ENCODE results near the gene PBOV1. TPM values are rescaled to one million over a fixed set of nuclear protein-coding genes. Genes with fewer than 3 reads are reported as not detected.

Gene PBOV1
- total RNA-seq, 1 donor from 2014 or later = 2.2 TPM

DNA sequence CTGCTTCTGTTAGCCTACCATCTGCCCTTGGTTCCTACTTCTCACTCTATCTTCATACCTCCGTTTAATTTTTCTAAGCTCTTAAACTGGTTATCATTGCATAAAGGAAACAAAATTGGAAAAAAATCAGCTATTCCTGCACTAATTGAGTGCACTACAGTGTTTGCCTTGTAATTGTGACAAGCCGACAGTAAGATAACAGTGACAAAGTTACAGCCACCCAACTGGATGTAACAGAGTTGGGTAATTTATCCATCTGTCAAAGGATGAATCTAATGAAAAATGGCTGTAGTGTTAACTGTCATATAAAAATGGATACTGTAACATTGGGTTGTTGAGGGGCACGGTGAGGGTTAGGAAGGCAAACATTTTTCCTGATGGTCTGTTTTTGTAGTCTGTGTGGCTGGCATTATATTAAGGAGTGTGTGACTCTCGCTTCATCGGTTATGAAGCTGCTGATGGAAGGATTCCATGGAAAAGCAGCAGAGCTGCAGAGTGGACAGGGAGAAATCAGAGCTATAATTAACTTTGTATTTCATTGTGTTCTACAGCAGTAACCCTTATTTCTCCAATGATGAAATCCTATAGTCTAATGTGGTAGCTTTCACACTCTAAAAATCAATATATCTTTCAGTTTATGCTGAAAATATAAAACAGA lies 12.7 kb downstream of the PBOV1 start:
- DNase-seq (ENCODE audit: low spot score) = no peak

DNA sequence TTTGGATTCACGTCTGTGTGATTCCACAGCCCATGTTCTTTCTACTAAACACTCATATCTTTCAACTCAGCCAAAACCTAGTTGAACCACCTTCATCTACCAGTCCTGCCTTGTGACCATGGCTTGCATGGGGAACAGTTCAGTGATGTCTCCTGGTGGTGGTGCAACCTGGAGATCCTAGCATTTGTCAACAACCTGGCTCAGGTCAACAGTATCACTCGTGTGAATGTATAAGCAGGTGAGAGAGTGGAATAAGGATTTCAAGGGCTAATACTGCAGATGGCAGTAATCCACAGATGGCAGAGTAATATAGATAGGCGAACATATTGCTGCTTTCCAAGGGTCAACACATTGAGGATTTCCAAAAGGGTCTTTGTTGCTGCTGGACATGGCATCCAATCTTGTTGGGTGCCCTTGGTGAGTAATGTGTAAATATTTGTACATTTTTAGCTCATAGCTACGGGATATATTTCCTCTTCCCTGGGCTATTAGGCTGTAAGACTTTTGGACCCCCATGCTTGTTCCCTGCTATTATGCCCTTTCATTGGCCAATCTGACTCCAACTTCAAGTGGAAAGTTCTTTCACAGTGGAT lies 13.4 kb downstream of the PBOV1 start:
- no peak for DNase-seq (ENCODE audit: low spot score)

DNA sequence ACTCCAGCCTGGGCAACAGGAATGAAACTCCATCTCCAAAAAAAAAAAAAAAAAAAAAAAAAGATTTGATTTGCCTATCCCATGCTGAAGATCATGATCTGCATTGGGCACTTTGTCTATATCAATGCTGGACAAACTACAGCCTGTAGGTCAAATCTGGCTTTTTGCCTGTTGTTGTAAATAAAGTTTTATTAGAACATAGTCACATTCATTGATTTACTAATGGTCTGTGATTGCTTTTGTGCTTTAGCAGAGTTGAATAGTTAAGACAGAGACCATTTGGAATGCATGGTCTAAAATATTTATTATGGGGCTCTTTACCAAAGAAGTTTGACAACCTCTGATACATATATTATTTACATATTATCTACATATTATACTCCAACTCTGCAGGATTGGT lies 14.0 kb downstream of the PBOV1 start:
- no peak for DNase-seq (ENCODE audit: low spot score)

DNA sequence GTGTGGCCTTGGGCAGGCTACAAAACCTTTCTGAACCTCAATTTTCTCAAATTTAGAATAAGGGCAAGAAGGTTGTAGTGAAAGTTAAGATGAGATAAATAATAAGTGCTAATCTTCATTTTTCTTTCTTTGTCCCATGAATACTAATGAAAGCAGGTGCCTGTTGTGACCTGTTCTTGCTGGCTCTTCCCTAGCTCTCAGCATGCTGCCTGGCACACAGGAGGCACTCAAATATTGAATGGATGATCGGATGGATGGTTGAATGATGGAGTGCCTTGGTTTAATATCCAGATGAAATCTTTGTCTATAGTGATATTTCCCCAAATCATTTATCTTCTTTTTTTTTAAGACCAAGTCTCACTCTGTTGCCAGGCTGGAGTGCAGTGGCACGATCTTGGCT lies 15.0 kb downstream of the PBOV1 start:
- DNase-seq (ENCODE audit: low spot score) = no peak

DNA sequence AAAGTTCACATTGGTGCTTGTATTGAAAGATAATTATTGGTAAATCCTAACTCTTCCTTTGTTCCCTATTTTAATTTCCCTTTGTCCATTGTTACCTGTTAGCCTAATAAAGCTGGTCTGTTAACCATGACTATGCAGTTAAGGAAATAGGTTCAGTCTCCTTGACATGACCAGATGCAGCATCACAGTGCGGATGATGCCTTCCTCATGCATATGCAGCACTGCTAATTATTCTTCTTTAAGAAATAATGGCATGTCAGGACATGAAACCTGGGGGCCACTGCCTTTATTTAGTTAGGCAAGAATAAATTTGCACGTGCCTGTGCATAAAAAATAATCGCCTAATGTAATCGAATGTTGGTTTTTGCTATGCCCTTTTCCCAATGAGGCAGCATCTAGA lies 16.5 kb downstream of the PBOV1 start:
- DNase-seq (ENCODE audit: low spot score) = no peak

DNA sequence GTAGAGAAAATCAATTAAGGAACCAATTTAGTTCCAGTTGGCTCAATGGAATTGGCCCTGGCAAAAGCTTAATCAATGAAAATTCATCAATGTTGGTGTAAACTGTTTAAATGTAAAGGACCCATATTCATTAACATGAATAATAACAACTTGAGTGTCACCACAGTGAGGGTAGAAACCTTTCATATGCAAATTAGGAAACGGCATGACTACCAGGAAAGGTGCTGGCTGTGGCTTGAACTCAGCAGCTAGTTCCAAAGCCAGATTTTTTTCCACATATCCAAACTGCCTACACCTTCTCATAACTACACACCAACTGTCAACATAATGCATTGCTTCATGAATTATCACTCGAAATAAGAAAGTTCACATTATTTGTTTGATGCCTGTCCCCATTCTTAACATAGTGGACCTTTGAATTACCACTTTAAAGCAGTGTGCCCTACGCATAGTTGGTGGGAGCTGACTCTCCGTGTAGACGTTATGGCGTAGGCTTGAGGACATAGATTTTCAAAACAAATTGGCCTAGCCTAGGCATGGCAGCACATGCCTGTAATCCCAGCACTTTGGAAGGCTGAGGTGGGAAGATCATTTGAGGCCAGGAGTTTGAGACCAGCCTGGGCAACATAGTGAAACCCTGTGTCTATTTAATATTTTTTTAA lies 19.7 kb downstream of the PBOV1 start:
- no peak for DNase-seq (ENCODE audit: low spot score)

DNA sequence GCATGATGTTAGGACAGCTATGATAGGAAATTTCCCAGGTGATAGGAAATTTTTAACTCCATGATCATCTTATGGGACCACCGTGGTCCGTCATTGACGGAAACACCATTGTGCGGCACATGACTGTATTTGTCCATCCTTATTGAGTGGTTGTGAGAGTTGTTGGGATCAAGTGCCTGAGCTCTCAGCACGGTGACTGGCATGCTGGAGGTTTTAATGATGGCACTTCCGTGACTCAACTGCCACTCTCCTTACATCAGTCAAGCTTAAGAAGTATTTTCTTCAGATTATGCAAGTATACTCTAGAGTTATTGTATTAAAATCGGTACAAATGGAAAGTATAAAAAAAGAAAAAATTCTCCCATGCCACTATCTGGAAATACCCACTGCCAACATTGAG lies 20.7 kb downstream of the PBOV1 start:
- DNase-seq (ENCODE audit: low spot score) = no peak

DNA sequence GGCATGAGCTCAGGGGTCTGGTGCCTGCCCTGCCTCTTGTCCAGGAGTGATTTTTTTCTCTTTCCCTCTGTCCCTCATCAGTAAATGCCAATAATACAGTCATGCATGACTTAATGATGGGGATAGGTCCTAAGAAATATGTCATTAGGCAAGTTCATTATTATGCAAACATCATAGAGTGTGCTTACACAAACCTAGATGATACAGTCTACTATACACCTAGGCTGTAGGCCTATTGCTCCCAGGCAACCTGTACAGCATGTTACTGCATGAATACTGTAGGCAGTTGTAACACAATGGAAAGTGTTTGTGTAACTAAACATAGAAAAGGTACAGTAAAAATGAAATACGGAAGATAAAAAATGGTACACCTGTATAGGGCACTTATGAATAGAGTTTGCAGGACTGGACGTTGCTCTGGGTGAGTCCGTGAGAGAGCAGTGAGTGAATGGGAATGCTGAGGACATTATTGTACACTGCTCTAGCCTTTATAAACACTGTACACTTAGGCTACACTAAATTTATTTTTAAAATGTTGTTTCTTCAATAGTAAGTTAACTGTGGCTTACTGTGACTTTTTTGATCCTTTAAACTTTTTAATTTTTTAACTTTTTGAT lies 22.1 kb downstream of the PBOV1 start:
- no peak for DNase-seq (ENCODE audit: low spot score)

DNA sequence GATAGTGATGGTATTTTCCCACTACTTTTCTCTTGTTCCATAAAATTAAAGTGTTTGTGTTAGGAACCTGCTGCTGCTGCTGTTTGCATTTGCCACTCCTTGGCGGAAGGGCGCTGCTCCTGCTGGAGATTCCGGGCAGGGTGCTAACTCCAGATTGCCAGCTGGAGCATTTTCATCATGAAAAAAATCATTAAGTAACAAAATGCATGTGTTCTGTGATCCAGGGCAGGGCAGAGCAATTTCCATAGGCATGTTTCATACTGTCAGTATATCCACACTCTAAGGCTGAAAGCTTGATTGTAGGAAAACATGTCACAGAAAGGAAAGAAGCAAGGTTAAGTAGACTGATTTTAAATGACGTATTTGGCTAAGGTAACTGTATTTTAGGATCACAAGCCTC lies 24.0 kb downstream of the PBOV1 start:
- DNase-seq (ENCODE audit: low spot score) = no peak

DNA sequence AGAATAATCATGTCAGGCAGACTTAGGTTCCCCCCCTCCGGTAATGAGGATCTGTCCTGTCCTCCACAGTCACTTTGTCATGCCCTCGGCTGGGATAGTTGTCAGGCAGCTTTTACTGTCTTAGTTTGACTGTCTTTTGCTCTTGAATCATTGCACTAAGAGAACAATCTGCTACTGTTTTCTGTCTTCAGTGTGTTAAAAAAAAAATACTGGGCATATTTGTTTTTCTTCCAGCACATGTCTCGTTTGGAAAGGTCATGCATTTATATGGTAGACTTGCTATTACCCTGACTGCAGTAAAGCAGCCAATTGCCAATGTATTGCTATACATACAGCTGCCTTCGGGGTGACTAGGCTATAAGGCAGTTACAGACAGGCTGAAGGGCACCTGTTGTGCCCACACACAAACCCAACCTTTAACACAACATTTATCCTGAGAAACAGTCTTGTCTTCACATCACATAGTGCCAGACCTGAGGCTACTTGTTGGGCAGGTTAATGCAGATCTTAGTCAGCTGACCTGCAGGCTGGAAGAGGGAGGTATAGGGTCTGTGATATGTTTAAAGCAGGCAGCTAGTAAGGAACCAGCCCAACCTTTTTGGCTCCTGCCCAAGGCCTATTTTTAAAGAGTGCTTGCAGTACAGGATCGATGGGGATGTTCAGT lies 29.9 kb downstream of the PBOV1 start:
- peak; percentile 76 for DNase-seq (ENCODE audit: low spot score)

DNA sequence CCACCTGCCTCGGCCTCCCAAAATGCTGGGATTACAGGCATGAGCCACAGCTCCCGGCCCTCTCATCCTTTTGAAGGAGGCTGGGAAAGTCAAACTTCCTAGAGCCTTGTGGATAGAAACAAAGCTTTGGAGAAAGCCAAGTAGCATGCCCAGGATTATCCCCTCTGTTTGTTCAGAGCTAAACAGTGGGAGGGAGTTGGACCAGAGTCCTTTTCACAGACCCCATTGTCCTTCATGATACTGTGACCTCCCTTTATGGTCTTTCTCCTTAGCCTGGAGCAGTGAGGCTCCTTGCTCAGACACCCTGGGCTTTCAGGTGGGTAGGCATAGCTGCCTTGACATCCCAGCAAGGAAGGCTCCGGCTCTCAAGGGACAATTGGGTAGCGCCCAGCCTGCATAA lies 31.1 kb downstream of the PBOV1 start:
- DNase-seq (ENCODE audit: low spot score) = no peak

DNA sequence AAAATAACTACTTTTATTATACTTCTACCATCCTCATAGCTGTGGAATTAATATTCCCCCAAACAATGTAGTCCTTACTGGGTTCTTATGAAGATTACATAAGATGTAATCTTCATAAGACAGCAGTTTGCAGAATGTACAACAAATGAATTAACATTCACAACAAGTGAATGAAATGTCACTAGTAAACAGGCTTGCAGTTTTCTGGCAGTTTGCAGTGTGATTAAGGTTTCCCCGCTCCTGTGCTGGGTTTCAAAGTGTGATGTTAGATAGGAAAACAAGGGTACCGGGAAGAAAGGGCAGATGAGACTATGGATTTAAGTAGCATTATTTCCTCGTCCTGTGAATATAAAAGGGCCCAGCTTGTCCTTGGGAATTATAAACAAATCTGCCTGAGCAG lies 34.1 kb downstream of the PBOV1 start:
- no peak for DNase-seq (ENCODE audit: low spot score)

DNA sequence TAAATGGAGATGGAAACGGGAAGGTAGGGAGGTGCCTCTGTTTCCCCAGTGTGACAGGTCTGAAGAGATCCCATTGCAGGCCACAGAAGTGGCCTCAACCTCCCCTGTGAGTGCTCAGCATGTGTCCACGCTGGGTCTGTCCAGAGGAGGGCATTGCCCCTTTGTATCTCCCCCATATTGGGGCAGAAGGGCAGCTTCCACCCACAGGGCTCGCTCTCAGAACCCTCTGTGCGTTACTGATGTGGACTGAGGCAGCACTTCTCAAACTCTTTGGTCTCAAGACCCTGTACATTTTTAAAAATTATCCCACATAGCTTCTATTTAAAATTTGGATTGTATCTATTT lies 34.5 kb downstream of the PBOV1 start:
- DNase-seq (ENCODE audit: low spot score) = no peak

DNA sequence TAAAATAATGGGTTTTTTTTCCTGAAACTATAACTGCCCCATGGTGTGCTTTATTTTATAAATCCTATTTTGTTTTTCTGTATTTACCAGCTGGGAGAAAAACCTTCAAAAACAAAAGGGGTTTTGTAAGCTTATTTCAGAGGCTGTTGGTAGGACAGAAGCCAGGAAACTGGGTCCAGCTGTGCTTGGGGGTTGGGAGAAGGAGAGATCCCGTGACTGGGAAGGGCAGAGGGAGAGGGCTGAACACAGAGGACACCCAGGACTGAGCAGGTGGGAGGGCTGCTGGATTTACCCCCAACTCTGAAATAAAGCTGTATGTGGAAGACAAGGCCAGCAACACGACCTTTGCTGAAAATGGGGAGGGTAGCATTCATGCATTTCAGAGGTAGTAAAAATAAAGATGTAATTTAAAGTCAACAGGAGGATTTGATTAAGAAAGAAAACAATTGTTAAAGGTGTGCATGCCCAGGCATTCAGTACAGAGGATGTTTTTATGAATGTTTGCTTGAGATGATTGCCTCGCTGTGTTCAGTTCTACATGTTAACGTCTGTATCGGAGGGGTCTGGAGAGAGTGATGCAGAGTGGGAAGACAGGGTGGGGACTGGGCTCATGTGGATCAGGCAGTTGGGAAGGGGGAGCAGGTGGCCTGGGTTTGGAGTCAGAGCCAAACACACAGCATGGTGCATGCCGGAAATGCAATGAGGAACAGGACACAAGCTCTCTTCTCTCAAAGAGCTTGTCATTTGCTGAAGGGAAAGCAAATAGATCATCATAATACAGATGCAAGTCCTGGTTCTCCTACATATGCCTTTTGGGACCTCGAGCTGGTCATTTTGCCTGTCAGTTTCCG lies 35.1 kb downstream of the PBOV1 start:
- no peak for DNase-seq (ENCODE audit: low spot score)

DNA sequence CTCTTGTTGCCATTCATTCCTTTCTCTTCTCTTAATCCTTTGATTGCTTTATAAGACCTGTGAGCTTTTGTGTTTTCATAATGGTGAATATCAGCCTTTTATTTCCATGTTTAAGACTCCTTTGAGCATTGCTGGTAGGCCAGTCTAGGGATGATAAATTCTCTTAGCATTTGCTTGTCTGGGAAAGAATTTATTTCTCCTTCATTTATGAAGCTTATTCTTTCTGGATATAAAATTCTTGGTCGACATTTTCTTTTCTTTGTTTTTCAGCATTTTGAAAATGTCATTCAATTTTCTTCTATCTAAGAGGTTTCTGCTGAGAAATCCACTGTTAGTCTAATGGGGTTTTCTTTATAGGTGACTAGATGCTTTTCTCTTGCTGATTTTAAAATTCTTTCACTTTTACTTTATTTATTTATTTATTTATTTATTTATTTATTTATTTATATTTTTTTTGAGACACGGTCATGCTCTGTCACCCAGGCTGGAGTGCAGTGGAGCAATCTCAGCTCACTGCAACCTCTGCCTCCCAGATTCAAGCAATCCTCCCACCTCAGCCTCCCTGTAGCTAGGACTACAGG lies 41.5 kb downstream of the PBOV1 start:
- no peak for DNase-seq (ENCODE audit: low spot score)

DNA sequence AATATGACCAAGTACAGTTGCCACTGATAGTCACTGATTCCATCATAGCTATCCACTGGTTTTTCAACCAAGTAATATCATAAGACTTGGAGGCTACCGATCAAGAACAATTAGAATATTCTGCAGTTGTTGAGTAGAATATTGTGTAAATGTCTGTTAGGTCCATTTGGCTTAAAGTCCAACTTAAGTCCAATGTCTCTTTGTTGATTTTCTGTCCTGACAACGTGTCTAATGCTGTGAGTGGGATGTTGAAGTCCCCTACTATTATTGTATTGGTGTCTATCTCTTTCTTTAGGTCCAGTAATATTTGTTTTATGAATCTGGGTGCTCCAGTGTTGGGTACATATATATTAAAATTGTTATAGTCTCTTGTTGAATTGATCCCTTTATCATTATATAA lies 42.7 kb downstream of the PBOV1 start:
- no peak for DNase-seq (ENCODE audit: low spot score)

Other genes starting within 250 kb of the PBOV1 start
- 46.0 TPM for gene PERP, start 111.1 kb downstream of the PBOV1 start, total RNA-seq (ENCODE audit: insufficient read depth, low replicate concordance)
- gene ARFGEF3, start 56.6 kb downstream of the PBOV1 start, total RNA-seq (ENCODE audit: insufficient read depth, low replicate concordance) = 4.6 TPM
- gene SMIM28, start 159.4 kb upstream of the PBOV1 start, total RNA-seq (ENCODE audit: insufficient read depth, low replicate concordance) = not detected
- gene HEBP2, start 185.7 kb upstream of the PBOV1 start, total RNA-seq (ENCODE audit: insufficient read depth, low replicate concordance) = 6.7 TPM